GM21825 (cell line): ENCODE results near the gene AOC3.
"Not testable (repeated sequence)": the region's sequence is repeated elsewhere in the genome, so short reads cannot be mapped to it uniquely, and the experiment has no call there.

Source experiments
- ATAC-seq: cut with Tn5 transposase; IDR thresholded peaks from one replicate; pipeline ENCODE4 v1.9.1; 2021; ENCODE audit warnings: mild to moderate bottlenecking, moderate library complexity; ENCODE audit not compliant: unreplicated experiment

AOC3 gene

GRCh38 chr17:42866216-42866615 lies 15.2 kb downstream of the AOC3 start:
- no peak for ATAC-seq

GRCh38 chr17:42866631-42867575 lies 15.9 kb downstream of the AOC3 start:
- no peak for ATAC-seq

- not testable (repeated sequence) for ATAC-seq
Measured at GRCh38 chr17:42867694-42868261, 16.8 kb downstream of the AOC3 start.

GRCh38 chr17:42868338-42868737 lies 17.3 kb downstream of the AOC3 start:
- no peak for ATAC-seq

DNA sequence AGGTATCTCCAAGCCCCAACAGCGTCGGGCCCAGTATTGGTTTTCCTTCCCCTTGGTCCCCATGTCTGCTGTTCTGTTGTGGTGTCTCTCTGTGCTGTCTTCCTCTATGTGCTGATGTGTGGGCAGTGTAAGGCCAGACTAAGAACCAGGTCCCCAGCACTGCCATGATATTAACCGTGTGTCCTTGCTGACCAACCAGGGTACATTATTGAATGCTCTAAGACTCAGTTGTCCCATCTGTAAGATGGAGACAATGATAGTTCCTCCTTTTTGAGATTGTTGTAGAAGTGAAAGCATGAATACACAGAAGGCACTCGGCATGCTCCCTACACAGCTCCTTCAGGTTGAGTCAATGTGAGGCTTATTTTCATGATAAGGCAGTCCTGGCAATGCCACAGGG lies 20.6 kb downstream of the AOC3 start:
- ATAC-seq = no peak

DNA sequence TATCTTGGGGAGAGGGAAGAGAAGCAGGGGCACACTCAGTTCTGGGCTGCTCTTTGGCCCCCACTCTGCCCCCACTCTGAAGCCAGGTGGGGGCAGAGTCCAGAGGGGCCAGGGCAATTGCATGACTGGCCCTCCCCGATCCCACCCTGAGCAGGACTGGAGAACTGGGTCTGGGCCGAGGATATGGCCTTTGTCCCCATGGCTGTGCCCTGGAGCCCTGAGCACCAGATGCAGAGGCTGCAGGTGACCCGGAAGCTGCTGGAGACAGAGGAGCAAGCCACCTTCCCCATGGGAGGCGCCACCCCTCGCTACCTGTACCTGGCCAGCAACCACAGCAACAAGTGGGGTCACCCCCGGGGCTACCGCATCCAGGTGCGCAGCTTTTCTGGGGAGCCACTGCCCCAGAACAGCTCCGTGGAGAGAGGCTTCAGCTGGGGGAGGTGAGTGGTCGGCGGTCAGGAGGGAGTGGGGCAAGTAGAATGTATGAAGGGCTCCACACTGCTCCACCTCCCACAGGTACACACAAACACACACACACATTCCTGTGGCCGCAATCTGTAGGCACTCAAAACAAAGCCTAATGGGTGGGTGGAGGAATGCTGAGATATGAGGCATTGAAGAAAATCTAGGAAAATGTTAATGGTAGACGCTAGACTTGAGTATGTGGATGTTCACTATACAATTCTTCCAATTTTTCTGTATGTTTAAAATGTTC lies 21.4 kb downstream of the AOC3 start:
- ATAC-seq = no peak

DNA sequence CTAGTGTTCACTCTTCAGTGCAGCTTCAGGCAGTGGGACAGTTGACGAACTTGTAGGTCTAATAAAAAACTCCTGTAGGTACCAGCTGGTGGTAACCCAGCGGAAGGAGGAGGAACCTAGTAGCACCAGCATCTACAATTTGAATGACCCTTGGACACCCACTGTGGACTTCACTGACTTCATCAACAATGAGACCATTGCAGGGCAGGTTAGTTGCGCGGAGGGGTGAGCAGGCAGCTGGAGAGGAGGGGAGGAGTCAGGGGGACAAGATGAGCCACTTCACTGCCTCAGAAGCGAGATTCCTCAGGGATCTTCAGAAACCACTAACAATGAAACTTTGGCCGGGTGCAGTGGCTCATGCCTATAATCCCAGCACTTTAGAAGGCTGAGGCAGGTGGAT lies 22.3 kb downstream of the AOC3 start:
- no peak for ATAC-seq

DNA sequence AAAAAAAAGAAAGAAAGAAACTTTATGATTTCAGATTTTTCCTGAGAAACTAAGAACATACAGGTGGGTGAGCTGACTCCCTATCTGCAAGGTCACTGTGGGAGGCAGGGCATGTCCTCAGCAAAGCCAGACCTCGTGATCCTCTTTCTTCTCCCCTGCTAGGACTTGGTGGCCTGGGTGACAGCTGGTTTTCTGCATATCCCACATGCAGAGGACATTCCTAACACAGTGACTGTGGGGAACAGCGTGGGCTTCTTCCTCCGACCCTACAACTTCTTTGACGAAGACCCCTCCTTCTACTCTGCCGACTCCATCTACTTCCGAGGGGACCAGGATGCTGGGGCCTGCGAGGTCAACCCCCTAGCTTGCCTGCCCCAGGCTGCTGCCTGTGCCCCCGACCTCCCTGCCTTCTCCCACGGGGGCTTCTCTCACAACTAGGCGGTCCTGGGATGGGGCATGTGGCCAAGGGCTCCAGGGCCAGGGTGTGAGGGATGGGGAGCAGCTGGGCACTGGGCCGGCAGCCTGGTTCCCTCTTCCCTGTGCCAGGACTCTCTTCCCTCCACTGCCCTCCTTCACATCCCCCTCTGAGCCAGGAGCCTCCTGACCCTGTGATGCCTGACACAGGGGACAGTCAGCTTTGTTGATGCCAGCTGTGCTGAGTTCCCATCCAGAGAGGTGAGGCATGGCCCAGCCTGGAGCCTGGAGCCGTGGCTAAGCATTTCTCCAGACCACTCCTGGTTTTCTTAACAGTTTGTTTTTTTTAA lies 23.1 kb downstream of the AOC3 start:
- ATAC-seq = not testable (repeated sequence)

DNA sequence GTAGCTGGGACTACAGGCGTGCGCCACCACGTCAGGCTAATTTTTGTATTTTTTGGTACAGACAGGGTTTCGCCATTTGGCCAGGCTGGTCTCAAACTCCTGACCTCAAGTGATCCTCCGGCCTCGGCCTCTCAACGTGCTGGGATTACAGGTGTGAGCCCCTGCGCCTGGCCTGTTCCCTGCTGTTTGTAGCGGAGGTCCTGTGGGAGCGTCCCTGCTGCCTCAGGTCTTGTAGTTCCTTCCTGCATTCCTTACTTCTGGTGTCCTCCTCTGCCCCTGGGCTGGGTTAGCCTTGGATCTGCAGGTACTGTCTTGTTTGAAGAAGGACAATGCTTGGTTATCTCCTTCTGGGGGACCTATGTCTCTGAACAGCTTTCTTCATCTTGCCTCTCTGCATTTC lies 26.0 kb downstream of the AOC3 start:
- no peak for ATAC-seq

GRCh38 chr17:42878123-42878880 lies 27.3 kb downstream of the AOC3 start:
- ATAC-seq = no peak

DNA sequence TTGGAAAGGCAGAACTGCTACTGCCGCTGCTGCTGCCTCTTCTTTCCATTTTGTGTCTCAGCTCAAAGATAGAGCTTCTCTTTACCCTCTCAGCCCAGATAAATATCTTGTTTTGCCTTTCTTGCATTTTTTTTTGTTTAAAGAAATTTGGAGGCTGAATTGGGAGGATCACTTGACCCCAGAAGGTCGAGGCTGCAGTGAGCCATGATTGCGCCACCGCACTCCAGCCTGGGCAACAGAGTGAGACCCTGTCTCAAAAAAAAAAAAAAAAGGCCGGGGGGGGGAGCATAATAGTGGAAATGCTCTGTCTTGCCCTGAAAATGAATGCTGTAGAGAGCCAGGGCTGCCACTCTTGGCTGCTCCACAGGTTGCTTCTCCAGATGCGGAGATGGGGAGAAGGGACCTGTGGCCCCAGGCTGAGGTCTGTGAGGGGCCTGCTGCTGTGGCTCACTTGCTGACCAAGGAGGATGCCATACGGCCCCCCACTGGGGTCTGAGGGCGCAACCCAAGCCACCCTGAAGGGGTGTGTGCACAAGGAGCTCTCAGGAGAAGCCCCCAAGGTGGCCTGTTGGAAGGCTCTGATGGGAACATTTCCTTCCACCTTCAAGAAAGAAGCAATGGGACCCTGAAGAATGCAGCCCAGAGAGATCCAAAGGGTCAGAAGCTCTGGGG lies 28.1 kb downstream of the AOC3 start:
- no peak for ATAC-seq

DNA sequence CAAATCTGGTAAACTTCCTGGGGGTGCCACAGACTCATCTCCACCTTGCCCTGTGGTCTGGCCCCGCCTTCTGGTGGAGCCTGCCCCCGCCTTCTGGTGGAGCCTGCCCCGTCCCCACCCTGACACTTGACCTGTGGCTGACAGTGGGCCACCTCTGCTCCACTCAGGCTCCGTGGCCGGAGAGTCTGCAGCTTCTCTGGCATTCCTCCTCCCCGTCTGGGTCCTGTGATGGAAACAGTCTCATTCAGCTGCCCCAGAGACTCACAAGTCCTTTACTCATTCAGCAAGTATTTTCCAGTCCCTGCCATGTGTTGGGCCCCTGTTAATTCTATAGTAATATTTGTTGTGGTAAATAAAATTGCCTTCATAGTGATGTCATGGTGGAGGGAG lies 28.6 kb downstream of the AOC3 start:
- no peak for ATAC-seq

GRCh38 chr17:42880776-42881310 lies 29.8 kb downstream of the AOC3 start:
- no peak for ATAC-seq

- not testable (repeated sequence) for ATAC-seq
Measured at GRCh38 chr17:42881706-42882105, 30.7 kb downstream of the AOC3 start.

DNA sequence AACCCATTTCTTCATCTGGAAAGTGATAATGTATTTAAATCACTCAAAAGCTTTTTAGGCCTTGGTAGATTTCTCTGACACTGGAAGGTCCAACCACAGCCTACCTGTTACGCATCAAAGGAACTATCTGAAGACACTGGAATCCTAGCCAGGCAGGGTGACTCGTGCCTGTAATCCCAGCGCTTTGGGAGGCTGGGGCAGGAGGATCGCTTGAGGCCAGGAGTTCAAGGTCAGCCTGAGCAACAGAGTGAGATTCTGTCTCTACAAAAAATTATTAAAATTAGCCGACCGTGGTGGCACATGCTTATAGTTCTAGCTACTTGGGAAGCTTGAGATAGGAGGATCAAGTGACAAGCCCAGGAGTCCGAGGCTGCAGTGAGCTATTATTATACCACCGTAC lies 31.2 kb downstream of the AOC3 start:
- ATAC-seq = no peak

GRCh38 chr17:42883802-42884558 lies 33.0 kb downstream of the AOC3 start:
- ATAC-seq = no peak

DNA sequence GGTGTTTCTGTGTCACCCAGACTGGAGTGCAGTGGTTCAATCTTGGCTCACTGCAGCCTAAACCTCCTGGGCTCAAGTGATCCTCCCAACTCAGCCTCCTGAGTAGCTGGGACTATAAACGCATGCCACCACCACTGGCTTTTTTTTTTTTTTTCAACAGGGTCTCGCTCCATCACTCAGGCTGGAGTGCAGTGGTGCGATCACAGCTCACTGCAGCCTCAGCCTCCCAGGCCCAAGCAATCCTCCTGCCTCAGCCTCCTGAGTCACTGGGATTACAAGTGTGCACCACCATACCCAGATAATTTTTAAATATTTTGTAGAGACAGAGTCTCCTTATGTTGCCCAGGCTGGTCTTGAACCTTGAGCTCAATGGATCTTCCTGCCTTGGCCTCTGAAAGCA lies 34.8 kb downstream of the AOC3 start:
- not testable (repeated sequence) for ATAC-seq

- ATAC-seq = no peak
Measured at GRCh38 chr17:42886283-42887176, 35.5 kb downstream of the AOC3 start.
